ENCODE measurements around the gene ARAP3.

DNA sequence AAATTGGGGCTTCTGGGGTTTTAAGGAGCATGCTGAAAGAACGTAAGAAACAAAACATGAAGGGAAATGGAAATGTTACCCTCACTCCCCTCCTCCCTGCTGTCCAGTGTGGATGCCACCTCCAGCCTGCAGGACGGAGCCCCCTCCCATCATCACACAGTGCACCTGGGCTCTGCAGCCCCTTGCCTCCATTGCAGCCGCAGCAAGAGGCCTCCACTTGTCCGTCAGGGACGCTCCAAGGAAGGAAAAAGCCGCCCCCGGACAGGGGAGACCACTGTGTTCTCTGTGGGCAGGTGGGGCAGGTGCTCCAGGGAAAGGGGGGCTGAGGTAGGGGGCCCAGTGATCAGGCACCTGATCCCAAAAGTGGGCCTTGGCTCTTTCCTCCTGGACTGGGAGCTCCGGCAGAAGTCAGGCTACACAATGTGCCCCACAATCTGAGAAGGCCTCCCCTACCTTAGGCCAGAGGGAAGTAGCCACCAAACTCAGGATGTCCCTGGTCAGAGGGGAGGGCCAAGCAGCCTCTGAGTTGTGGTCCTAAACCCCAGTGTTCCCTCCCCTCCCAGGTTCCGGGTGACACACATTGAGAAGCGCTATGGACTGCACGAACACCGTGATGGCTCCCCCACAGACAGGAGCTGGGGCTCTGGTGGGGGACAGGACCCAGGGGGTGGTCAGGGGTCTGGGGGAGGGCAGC is 42.5 kb downstream of the ARAP3 start:
- TF ChIP-seq, protein P1, sequence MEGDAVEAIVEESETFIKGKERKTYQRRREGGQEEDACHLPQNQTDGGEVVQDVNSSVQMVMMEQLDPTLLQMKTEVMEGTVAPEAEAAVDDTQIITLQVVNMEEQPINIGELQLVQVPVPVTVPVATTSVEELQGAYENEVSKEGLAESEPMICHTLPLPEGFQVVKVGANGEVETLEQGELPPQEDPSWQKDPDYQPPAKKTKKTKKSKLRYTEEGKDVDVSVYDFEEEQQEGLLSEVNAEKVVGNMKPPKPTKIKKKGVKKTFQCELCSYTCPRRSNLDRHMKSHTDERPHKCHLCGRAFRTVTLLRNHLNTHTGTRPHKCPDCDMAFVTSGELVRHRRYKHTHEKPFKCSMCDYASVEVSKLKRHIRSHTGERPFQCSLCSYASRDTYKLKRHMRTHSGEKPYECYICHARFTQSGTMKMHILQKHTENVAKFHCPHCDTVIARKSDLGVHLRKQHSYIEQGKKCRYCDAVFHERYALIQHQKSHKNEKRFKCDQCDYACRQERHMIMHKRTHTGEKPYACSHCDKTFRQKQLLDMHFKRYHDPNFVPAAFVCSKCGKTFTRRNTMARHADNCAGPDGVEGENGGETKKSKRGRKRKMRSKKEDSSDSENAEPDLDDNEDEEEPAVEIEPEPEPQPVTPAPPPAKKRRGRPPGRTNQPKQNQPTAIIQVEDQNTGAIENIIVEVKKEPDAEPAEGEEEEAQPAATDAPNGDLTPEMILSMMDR (IDR thresholded peaks at IDR 0.05): no peak
- TF ChIP-seq POLR2A (IDR thresholded peaks at IDR 0.05): no peak

Data from testis (tissue), 2 donors.